ENCODE results near the gene LRRC51.

Gene LRRC51

DNA sequence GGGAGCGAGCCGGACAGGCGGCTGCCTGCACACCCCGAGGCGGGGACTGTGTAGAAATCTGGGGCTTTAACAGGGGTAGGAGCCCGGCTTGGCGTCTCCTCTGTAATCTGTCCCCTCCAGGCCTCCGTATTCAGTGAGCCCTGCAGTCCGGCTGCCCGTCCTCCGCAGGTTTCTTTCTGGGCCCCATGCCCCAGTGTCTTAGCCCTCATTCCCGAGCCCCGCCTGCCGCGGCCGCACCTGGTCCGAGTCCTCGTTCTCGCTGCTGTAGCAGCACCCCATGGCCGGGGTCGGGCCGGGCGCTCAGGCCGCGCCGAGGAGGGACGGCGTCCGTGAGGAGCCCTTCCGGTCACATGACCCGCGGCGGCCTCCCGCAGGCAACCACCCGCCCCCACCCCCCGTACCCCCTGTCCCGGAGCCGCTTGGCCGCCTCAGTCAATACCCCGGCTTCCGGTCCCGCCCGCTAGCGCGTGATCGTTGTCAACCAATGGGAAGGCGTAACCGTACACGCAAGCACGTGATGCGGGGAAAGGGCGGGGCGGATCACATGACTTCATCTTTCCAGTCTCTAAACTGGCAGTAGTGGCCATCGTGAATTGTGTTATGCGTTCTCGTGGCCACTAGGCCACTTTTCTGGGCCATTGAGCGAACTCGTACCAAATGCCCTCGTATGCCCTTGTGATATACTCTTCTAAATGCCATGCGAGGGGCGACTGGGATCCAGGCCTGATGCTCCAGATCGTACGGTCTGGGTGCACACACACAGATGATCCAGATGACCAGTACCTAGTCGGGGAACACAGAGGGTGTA is 22.5 kb downstream of the LRRC51 start, which contains the start of gene LAMTOR1:
Gene LAMTOR1, minus strand, starts transcription at position 352 of the 808 bp plus-strand sequence. Its CDS starts 73 bp downstream, at position 279.
- TF ChIP-seq, protein P1, sequence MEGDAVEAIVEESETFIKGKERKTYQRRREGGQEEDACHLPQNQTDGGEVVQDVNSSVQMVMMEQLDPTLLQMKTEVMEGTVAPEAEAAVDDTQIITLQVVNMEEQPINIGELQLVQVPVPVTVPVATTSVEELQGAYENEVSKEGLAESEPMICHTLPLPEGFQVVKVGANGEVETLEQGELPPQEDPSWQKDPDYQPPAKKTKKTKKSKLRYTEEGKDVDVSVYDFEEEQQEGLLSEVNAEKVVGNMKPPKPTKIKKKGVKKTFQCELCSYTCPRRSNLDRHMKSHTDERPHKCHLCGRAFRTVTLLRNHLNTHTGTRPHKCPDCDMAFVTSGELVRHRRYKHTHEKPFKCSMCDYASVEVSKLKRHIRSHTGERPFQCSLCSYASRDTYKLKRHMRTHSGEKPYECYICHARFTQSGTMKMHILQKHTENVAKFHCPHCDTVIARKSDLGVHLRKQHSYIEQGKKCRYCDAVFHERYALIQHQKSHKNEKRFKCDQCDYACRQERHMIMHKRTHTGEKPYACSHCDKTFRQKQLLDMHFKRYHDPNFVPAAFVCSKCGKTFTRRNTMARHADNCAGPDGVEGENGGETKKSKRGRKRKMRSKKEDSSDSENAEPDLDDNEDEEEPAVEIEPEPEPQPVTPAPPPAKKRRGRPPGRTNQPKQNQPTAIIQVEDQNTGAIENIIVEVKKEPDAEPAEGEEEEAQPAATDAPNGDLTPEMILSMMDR (conservative IDR thresholded peaks at IDR 0.05; ENCODE audit: control insufficient read depth, insufficient read depth, low read depth, low read length): peak; percentile 40

DNA sequence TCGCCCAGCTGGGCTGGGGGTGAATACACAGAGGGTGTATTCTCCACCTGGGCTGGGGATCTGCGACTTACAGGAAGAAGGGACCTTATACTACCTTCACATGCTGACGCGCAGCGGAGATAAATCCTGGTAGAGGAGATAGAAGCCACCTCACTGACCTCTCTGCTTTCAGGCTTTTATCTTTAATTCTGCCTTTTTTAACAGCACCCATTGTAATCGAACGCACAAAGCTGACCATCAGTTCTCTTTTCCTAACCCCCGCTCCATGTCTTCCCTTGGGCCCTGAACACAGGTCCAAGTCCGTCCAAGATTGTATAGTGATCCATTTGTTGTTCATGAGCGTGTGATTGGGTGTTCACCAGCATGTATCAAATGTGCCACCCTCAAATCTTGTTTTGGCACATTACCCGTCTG is 23.1 kb downstream of the LRRC51 start:
- TF ChIP-seq, protein P1 (conservative IDR thresholded peaks at IDR 0.05; ENCODE audit: control insufficient read depth, insufficient read depth, low read depth, low read length): no peak
- H3K4me3 ChIP-seq (ENCODE audit: control insufficient read depth, low read depth, low read length): peak overlapping the region; percentile 30
- no peak for DNase-seq (ENCODE audit: low read depth)

More for the DNA sequence above, 22.5 kb downstream of the LRRC51 start, which contains the start of gene LAMTOR1:
- peak within 1 kb of the TSS; percentile 99 for H3K4me3 ChIP-seq (ENCODE audit: control insufficient read depth, low read depth, low read length)
- DNase-seq (ENCODE audit: low read depth): peak; percentile 99

DNA sequence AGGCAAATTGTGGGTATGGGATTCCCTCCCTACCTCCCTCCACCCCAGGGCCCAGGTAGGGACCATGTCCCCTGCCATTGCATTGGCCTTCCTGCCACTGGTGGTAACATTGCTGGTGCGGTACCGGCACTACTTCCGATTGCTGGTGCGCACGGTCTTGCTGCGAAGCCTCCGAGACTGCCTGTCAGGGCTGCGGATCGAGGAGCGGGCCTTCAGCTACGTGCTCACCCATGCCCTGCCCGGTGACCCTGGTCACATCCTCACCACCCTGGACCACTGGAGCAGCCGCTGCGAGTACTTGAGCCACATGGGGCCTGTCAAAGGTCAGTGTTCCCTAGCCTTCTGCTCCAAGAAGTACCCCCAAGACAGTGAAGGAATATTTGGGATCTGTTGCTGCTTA is 25.2 kb downstream of the LRRC51 start, which contains the start of gene TOMT:
Gene TOMT, plus strand, starts transcription at position 37 of the 400 bp plus-strand sequence. Its CDS starts 28 bp downstream, at position 65.
- TF ChIP-seq, protein P1 (conservative IDR thresholded peaks at IDR 0.05; ENCODE audit: control insufficient read depth, insufficient read depth, low read depth, low read length): no peak
- DNase-seq (ENCODE audit: low read depth): no peak
- no peak within 1 kb of the TSS for H3K4me3 ChIP-seq (ENCODE audit: control insufficient read depth, low read depth, low read length)

DNA sequence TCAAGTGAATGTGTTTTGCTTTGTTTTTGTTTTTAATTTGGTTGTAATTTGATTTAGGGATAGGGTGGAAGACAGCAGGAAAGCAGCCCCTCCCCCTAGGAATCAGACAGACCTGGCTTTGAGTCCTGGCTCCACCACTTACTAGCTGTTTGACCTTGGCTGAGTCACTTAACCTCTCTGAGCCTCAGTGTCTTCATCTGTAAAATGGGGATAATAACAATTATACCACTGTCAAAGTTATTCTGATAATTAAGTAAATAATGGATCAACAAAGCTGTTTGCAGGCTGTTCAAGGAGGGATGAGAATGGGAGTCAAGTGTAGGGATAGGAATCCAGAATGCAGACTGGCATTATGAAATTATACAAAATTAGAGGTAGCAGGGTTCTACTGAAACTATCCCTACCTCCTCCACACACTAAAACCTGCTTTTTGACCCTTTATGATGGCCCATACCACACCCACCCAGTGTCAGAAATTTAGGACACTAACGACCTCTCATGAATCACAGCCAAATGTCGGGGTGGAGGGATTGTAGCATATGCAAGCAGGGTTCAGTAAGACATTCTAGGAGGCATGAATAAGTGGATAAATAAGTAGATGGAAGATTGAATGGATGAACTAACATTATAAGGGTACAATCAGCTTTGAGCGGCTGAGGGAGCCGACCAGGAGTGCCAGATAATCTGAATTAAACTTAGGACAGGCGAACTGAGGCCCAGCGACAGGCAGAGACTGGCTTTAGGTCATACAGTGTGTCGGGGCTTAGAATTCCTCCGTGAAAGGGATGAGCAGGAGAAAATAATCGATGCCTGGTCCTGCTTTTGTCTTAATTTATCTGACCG is 30.9 kb downstream of the LRRC51 start:
- H3K4me3 ChIP-seq (ENCODE audit: control insufficient read depth, low read depth, low read length): peak overlapping the region; percentile 73
- no peak for DNase-seq (ENCODE audit: low read depth)
- TF ChIP-seq, protein P1 (conservative IDR thresholded peaks at IDR 0.05; ENCODE audit: control insufficient read depth, insufficient read depth, low read depth, low read length): no peak

DNA sequence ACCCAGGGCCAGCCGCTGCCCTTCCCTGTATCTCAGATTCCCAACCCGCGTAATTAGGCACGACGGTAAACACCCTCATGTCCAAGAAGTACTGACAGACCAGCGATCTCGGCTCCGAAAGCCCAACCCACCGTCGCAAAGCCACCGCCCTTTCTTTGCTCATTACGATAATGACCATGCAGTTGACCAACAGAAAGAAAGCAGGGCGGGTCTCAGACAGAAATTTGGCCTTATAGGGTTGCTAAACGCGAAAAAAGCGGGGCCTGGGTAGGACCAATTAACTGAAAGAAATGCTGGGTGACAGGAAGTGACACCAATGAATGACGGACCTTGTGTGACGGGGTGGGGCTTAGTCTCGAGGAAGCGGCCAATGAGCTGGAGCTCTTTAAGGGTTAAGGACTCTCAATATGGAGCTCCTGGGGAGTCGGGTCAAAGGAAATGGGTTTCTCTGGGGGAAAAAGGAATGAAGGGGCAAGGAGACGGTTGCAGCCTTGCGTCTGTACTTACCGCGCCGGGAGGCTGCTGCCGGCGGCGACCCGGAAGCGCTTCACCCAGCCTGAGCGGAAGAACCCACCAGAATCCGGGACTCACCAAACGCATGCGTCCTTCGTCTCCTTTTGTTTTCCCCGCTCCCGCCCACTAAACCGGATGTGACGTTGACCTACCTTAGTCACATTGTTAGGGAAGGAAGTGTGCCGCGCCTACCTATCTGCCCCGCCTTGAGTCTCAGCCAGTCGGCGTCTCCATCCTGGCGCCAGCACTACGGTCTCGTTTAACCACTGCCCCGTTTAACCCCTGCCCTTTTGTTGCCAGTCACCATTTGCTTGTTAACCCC is 31.7 kb downstream of the LRRC51 start, which contains the start of gene ANAPC15:
Gene ANAPC15, minus strand, starts transcription at position 553 of the 835 bp plus-strand sequence. CDS start 1,419 bp downstream, outside the sequence.
- peak; percentile 99 for DNase-seq (ENCODE audit: low read depth)
- TF ChIP-seq, protein P1 (conservative IDR thresholded peaks at IDR 0.05; ENCODE audit: control insufficient read depth, insufficient read depth, low read depth, low read length): no peak

More for the DNA sequence above, 31.7 kb downstream of the LRRC51 start, which contains the start of gene ANAPC15:
- peak within 1 kb of the TSS; percentile 73 for H3K4me3 ChIP-seq (ENCODE audit: control insufficient read depth, low read depth, low read length)
